GM19238 (cell line): ENCODE measurements around the gene SPIN2B.
"Not testable (repeated sequence)": the region's sequence is repeated elsewhere in the genome, so short reads cannot be mapped to it uniquely, and the experiment has no call there.

Source experiments
- DNase-seq: peaks from one replicate; pipeline ENCODE4 v3.0.0; 2011; ENCODE audit warnings: low spot score; ENCODE audit not compliant: insufficient read length

SPIN2B gene

GRCh38 chrX:57121162-57121755, at the start of gene SPIN2B:
Gene SPIN2B (minus strand): TSS chrX:57121548.
- peak; percentile 70 for DNase-seq

DNA sequence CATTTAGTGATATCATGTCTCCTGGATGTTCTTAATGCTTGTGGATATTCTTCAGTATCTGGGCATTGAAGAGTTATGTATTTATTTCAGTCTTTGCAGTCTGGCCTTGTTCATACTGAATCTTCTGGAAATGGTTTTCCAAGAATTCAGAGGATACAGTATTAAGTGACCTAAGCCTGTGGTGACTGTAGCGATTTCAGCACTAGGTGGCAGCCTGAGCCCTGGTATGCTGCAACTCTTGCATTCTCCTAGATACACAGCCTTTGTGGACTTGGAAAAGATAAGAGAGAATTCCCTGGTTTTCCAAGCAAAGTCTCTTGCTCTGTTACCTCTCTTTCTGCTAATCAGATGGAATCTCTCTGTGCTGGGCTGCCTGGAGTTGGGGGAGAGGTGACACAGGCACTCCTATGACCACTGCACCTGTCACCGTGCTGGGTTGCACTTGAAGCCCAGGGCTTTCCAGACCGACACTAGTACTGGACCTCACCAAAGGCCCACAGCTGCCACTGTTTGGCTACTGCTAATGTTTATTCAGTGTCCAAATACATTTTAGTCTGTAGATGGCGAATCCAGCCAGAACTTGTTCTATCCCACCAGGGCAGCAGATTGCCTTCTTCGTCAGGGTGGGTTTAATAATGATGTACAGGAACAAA, 35.2 kb upstream of the SPIN2B start:
- DNase-seq = no peak

DNA sequence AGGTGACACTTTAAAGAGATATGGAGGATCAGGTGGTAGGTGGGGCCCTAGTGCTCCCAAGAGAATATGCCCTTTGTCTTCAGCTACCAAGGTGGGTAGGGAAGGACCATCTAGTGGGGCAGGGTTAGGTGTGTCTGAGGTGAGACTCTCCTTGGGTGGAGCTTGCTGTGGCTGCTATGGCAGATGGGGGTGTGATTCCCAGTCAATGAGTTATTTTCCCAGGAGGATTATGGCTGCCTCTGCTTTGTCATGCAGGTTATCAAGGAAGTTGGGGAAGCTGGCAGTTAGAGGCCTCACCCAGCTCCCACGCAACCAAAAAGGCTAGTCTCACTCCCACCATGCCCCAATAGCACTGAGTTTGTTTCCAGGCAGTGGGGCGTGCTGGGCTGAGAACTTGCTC, 33.8 kb upstream of the SPIN2B start:
- DNase-seq = no peak

DNA sequence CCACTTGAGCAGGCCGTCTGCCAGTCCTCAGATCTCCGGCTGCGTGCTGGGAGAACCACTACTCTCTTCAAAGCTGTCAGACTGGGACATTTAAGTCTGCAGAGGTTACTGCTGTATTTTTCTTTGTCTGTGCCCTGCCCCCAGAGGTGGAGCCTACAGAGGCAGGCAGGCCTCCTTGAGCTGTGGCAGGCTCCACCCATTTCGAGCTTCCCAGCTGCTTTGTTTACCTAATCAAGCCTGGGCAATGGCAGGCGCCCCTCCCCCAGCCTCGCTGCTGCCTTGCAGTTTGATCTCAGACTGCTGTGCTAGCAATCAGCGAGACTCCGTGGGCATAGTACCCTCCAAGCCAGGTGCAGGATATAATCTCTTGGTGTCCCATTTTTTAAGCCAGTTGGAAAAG, 30.9 kb upstream of the SPIN2B start:
- DNase-seq = not testable (repeated sequence)

DNA sequence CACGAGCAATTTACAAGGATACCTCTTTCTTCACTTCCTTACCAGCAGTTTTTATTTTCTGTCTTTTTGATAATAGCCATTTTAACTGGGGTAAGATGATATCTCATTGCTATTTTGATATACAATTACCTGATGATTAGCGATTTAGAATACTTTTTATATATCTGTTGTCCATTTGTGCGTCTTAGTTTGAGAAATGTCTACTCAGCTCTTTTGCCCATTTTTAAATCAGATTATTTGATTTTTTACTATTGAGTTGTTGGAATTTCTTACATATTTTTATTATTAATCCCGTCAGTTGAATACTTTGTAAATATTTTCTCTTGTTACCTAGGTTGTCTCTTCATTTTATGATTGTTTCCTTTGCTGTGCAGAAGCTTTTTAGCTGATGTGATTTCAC, 17.3 kb upstream of the SPIN2B start:
- DNase-seq = no peak

DNA sequence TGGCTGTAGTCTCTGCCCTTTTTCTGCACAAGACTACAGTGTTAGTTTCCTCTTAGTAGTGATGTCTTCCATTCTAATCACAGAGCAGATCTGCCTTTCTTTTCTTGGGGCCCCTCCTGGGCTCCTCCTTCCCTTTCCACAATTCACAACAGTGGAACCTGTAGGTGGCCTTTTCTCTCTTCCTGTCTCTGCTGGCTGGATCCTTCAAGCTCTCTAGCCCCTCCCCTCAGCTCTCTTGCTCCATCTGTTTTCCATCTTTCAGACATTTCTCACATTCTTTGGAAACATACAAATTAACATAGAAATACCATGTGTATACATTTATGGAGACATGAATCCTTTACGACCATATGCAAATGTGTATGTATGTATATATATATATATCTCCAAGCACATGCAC, 16.2 kb upstream of the SPIN2B start:
- DNase-seq = no peak

- not testable (repeated sequence) for DNase-seq
Measured at GRCh38 chrX:57137073-57137472, 15.7 kb upstream of the SPIN2B start, which contains the start of gene SPIN2A. Gene SPIN2A (minus strand): TSS chrX:57137397. CDS start chrX:57136597, 800 bp downstream.

GRCh38 chrX:57136589-57136988, 15.2 kb upstream of the SPIN2B start:
- DNase-seq = not testable (repeated sequence)

GRCh38 chrX:57135287-57135686, 13.9 kb upstream of the SPIN2B start:
- DNase-seq = no peak

DNA sequence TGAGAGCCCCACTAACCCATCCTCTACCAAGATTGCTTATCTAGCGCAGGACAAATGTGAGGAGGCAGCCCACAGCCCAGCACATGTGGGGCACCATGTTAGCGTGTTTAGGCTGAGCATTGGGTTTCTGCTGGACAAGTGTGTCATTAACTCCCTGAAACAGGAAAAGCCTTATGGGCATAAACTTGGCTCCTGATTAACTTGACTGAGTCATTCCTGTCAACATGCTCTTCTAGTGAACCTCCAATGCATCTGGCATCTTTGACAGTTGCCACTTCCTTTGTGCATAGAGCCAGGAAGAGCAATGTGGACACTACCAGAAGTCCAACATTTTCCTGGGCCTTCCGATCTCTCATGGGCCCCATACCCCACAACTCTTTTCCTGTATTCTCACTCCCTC, 13.4 kb upstream of the SPIN2B start:
- DNase-seq = no peak

DNA sequence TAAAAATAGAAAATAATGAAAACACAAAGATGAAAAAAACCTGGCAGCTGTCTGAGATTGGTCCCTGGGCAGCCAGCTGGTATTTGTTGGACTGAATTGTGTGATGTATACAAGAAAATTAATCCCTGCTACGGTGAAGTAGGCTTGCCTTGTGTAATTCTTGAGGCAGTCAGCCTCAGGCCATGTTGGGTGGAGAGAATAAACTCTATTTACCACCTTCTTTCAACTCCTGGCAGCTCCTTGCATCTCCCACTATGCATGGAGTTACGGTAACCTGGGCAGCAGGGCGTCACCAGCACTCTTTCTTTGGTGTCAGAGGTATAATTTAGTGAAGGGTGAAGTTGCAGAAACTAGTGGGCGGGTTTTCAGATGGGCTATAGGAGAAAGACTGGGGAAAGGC, 12.4 kb upstream of the SPIN2B start:
- no peak for DNase-seq

GRCh38 chrX:57133284-57133683, 11.9 kb upstream of the SPIN2B start:
- DNase-seq = not testable (repeated sequence)

GRCh38 chrX:57132046-57132445, 10.7 kb upstream of the SPIN2B start:
- no peak for DNase-seq

GRCh38 chrX:57121816-57122215, 468 bp upstream of the SPIN2B start:
- DNase-seq = no peak

- not testable (repeated sequence) for DNase-seq
Measured at GRCh38 chrX:57120619-57121161, 658 bp downstream of the SPIN2B start.

- DNase-seq = no peak
Measured at GRCh38 chrX:57119416-57119815, 1.9 kb downstream of the SPIN2B start.

- DNase-seq = not testable (repeated sequence)
Measured at GRCh38 chrX:57117566-57117965, 3.8 kb downstream of the SPIN2B start.

DNA sequence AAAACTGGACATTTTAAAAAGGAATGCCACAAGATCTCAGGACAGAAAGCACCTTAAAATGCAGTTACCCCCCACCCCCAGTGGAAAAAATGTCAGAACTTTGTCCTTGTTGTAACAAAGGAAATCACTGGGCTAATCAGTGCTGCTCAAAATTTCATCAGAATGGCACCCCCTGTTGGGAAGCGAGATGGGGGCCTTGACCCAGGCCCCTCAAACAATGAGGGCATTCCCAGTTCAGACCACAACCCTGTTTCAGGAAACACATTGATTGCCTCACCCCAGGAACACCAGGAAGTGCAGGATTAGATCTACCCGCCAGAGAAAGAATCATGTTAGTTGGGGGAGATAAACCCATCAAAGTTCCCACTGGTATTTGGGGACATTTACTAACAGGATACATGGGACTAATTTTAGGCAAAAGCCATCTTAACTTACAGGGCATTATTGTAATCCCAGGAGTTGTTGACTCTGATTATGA, 16.4 kb downstream of the SPIN2B start:
- no peak for DNase-seq

- DNase-seq = no peak
Measured at GRCh38 chrX:57104406-57104805, 16.9 kb downstream of the SPIN2B start.

DNA sequence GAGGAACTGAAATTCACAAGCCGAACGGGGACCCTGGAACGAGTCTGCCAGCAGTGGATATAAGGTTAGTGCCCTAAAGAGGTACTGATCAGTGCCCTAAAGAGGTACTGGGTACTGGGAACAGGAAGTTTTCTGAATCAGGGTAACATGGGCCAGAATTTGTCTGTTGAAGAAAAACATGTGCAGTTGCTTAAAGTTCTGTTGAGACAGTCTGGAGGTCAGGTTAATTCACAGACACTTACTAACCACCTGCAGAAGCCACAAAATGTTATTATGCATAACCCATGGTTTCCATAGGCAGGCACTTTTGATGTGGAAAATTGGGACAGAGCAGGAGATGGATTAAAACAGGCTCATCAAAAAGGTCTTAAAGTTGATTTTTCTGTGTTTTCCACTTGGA, 17.9 kb downstream of the SPIN2B start:
- DNase-seq = no peak

- DNase-seq = not testable (repeated sequence)
Measured at GRCh38 chrX:57102918-57103317, 18.4 kb downstream of the SPIN2B start.

GRCh38 chrX:57083143-57083542, 38.2 kb downstream of the SPIN2B start:
- DNase-seq = no peak

DNA sequence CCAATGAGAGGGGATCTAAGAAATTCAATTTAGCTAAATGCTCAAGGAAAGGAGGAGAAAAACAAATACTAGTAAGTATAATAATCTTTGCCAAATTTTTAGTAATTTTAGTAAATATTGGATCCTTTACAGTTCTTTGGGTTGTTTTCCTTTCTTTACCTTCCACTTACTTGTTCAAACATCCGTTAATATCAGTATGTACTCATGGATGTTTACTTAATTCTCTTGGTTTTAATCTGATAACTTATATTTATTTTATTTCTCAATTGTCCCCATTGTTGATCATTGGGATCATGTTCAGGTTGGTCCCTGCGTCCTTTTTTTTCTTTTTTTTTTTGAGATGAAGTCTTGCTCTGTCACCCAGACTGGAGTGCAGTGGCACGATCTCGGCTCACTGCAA, 46.9 kb downstream of the SPIN2B start:
- DNase-seq = no peak
